Head of caudate nucleus (tissue), 42 donors: ENCODE measurements around the gene SOX10.
A peak's percentile ranks its signal among the peaks of the same experiment; 100 is the strongest.

ENCODE experiments used
- DNase-seq, 42 donors: peaks; one replicate each; pipeline versions ENCODE4 v3.0.0 to v3.0.0-alpha.2; 2020 to 2021; ENCODE audit warnings: mixed read lengths in 7 of 42
- intact Hi-C: fragments of 100-400 bp; cut with DNase I; formaldehyde crosslinking; loops from one replicate; pipeline ENCODE4 v1.15.0; 2022

The SOX10 gene

GRCh38 chr22:37983860-37984791 lies at the start of gene SOX10:
TSS of gene SOX10 (minus strand) at chr22:37984555. CDS start at chr22:37983784, 771 bp downstream.
- peak; percentile 61 to 91 (median 82) for DNase-seq
- intact Hi-C loops: loop anchor here (2.0 kb wide), 1 partner anchor 33 kb away; no protein-coding TSS in a partner anchor

- peak; percentile 79 to 97 (median 90) for DNase-seq
- intact Hi-C loops: no loop called here
These were observed 49.3 kb upstream of the SOX10 start for GRCh38 chr22:38033522-38034277.

- DNase-seq: no peak
- intact Hi-C loops: no loop called here
These were observed 48.5 kb upstream of the SOX10 start for GRCh38 chr22:38032681-38033521.

DNA sequence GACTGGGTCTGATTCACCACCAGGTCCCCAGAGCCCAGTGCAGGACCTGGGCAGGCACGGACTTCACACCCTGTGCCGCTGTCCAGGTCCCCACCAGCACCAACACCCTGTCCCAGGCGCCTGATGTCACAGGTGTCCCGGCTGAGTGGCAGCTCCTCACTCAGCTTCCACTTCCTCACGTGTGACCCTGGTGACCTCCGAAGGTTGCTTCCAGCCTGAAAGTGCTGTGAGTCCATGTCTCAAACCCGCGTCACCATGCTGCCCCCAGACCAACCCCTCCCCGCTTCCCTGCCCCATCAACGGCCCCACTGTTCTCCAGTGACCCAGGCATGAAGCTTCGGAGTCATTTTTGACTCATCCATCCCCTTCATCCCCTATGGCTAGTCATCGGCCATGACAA lies 47.1 kb upstream of the SOX10 start:
- peak in 3 of 42 donors; percentile 60 to 67 (median 66) for DNase-seq
- intact Hi-C loops: no loop called here

GRCh38 chr22:38030311-38031133 lies 46.2 kb upstream of the SOX10 start:
- DNase-seq: no peak
- intact Hi-C loops: no loop called here

- intact Hi-C loops: no loop called here
These were observed 45.5 kb upstream of the SOX10 start for GRCh38 chr22:38029901-38030300.

GRCh38 chr22:38029370-38029769 lies 45.0 kb upstream of the SOX10 start:
- intact Hi-C loops: no loop called here
- DNase-seq: no peak

More at GRCh38 chr22:38029901-38030300, 45.5 kb upstream of the SOX10 start:
- DNase-seq: peak in 2 of 42 donors; percentile 36 to 38

DNA sequence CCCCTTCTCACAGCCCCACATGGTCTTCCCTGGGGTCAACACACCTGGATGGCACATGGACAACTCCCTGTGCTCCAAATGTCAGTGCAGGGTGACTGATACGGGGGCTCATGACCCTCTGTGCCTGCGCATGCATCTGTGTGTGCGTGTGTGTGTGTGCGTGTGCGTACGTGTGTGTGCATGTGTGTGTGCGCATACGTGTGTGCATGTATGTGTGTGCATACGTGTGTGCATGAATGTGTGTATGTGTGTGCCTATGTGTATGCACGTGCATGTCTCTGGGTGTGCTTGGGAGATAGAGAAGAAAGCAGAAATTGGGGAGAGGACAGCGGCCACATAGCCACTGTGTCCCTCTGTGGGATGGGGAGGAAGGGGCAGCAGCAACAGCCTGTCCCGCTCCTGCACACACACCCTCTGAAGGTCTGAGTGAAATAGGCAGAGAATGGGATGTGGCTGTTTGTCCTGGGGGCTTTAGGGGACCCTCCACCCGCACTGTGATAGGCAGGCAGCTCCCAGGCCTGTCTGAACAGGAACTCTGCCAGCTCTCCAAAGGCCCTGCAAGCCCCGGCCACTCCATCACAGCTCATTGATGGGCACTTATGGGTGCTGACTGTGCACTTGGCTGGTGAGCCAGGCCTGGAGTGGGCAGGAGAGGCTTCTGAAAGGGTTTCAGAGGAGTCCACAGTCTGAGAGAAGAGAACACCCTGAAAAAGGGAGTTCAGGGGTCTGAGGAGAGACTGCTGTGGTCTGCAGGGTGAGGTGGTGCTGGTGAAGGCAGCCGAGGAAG lies 44.2 kb upstream of the SOX10 start:
- intact Hi-C loops: no loop called here
- DNase-seq: peak in 5 of 42 donors; percentile 50 to 75 (median 65)

GRCh38 chr22:38027487-38027886 lies 43.1 kb upstream of the SOX10 start:
- intact Hi-C loops: no loop called here
- DNase-seq: peak in 25 of 42 donors; percentile 39 to 84 (median 67)

DNA sequence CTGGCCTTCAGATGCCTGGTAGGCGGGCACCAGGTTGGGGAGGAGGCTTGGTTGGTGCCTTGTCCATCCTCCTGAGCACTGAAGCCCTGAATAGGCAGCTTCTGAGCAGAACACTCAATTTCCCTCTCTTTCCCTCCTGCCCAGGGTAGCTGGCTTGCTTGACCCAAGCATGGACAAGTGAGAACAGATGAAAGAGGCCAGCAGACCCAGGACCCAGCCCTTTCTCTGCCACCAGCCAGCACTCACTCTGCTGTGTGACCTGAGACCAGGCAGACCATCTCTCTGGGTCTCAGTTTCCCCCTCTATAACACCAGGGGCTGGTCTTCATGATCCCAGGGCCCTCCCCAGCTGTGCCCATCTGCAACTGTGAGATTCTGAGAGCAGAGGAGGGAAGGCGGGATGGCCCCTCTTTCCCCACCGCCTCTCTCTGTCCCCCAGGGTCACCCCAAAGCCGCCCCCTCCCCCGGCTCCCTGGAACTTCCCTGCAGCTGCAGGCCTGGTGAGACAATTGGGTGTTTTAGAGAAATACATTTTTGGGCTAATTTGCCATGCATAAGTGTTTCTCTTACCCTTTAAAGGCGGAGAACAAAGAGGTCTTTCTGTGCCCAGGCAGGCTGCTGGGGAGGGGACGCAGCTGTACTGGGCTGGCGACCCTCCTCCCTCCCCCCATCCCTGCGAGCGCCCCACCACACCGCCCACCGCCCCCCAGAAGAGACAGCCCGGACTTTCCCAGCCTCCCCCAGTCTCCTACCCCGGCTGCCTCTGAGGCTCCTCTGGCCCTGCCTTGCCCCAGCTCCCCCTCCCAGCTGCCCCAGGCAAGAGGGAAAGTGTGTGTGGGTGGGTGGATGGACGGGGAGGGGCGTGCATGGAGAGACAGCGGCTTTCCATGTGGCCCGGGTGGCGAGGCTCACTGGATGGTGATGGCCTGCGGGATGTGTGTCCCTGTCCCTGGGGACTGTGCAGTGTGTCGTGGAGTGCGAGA lies 42.1 kb upstream of the SOX10 start:
- DNase-seq: peak; percentile 63 to 92 (median 83)

DNA sequence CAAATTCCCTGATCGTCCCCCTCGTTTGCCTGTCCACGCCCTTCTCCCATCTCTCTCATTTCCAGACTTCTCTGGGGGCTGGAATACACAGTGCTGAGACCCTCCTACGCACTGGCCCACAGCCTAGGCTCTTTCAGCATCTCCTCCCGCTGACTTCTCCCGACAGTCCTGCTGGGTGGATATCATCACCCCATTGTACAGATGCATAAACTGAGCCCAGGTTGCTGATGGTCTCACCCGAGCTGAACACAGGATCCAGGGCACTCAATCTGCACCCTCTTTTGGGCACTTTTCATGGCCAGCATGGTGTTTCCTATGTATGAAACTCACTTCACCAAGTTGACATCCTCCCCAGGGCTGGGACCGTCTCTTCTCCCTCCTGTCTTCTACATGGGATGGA lies 41.2 kb upstream of the SOX10 start:
- DNase-seq: no peak
- intact Hi-C loops: no loop called here

More for the DNA sequence above, 42.1 kb upstream of the SOX10 start:
- intact Hi-C loops: no loop called here

GRCh38 chr22:38023045-38023444 lies 38.7 kb upstream of the SOX10 start:
- no peak for DNase-seq
- intact Hi-C loops: no loop called here

DNA sequence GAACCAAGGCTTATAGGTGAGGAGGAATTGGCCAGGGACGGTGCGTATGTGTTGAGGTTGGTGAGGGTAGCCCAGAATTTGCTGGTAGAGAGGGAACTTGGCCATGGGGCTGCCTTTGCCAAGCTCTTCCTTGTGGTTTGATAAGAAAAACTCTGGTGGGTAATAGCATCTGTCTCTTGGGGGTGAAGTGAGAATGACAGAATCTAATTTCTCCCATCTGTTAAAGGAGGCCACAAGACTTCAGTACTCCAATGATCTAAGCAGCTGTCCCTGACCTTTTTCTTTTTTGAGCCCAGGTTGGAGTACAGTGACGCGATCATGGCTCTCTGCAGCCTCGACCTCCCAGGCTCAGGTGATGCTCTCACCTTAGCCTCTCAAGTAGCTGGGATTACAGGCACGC lies 36.9 kb upstream of the SOX10 start:
- intact Hi-C loops: no loop called here
- no peak for DNase-seq

DNA sequence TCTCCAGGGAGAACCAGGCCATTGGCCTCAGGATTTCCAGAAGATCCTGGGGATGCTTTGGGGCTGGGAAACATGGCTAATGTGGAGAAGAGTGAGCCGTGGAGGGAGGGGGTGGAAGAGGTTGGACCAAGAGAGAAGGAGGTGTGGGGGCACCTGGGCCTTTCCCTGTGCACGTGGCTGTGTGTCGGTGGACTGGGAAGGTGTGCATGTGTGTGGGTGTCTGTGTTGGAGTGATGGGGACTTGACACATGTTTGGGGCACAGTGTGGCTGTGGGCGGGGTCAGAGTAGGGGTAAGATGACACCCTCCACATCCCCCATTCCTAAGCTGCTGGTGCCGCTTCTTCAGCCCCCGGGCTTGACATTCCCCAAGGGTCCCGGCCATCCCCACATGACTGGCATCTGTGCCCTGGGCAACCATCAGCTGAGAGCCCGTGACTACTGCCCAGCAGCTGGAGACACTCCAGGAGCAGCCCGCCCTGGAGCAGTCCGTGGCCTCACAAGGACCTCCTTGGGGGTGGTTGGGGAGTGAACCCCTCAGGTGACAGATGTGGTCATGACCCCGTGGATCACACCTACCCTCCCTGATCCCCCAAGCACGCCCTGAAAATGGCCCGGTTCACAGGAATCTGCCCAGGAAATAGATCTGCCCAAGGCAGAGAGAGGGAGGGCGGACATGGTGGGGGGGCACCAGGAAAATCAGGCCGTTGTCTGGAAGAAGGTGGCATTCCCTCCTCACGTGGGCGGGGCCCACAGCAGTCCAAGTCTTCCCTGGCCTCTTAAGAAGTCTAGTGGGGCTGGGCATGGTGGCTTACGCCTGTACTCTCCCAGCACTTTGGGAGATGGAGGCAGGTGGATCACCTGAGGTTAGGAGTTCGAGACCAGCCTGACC lies 34.8 kb upstream of the SOX10 start:
- peak in 19 of 42 donors; percentile 38 to 83 (median 66) for DNase-seq
- intact Hi-C loops: no loop called here
